GM19328 (cell line): ENCODE data around the gene UNC13B.
"Not testable (repeated sequence)": the region's sequence is repeated elsewhere in the genome, so short reads cannot be mapped to it uniquely, and the experiment has no call there.

ENCODE experiments used
- ATAC-seq: cut with Tn5 transposase; IDR thresholded peaks from one replicate; pipeline ENCODE4 v1.9.1; 2021; ENCODE audit warnings: mild to moderate bottlenecking, moderate library complexity; ENCODE audit not compliant: unreplicated experiment

UNC13B gene

DNA sequence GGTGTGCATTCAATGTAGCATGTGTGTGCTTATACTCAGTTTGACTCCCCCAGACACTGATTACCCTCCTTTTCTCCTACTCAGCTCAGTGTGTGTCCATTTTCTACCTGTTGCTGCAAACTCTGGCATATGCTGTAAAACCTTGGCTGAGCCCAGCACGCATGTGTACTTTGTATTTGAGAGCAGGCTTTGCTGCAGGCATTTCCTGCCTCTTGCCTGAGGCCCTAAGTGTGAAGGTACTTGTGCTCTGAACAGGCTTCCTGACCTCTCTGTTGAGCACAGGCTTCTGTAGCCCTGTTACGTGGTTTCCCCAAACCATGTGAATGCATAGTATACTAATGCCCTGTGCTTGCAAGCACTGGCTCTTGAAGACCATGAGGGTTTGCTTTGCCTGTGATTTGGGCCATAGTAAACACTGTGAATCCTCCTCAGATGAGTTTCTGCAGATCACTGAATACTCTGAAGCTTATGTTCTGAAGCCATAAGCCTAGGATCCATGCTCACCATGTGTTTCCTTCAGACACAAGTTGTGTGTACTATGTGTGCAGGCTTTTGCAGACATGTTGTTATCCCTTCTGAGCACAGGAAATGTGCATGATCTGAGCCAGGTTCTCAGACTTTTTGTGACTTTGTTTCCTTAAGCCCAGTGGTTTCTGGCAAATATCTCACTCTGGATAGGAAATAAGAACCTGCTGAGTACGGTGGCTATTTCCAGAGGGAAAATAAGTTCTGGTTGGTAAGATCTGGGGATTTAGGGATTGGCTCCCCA, 203.2 kb downstream of the UNC13B start:
- ATAC-seq = no peak

DNA sequence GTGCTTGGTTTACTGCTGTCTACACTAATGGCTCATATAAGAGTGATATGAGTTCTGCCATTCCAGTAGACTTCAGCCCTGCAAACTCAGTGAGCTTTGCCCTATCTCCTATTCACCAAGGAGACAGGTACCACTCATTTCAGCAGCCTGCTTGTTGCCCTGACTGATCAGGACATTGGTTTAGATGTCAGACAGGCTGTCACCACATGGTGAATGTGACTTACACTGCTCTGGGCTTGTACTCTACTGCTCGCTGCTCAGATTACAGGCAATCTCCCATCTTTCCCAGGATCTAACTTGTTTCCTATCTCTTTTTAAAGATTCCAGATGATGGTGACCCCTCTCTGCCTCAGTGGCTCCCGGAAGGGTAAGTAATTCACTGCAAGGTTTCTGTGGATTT, 204.8 kb downstream of the UNC13B start:
- ATAC-seq = no peak

DNA sequence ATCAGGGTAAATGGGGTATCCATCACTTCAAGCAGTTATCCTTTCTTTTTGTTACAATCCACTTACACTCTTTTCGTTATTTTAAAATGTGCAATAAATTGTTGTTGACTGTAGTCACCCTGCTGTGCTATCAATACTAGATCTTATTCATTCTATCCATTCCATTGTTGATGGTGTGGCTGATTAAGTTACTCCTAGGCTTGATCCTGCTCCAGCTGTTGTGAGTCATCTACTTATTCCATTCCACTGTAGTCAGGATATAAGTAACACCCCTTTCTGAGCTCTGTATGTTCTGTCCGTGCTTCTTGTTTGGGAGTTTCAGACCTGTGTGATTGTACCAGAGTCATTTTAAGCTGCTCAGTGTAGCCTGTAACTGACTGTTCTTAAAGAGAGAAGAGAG, 205.6 kb downstream of the UNC13B start:
- no peak for ATAC-seq

DNA sequence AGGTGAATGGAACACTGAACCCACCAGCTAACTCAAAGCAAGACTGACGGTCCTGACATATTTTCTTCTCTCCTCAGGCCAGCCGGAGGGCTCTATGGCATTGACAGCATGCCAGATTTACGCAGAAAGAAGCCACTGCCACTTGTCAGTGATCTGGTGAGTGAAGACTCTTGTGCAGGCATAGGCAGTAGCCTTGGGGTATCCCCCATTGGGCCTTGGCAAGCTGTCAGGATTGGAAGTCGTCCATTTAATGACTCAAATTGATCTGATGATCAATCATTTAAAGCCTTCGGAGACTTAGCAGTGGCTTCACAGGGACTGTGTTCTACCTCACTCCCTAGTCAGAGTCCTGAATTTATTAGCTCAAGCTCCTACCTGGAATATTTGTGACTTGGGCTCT, 208.4 kb downstream of the UNC13B start:
- ATAC-seq = no peak

DNA sequence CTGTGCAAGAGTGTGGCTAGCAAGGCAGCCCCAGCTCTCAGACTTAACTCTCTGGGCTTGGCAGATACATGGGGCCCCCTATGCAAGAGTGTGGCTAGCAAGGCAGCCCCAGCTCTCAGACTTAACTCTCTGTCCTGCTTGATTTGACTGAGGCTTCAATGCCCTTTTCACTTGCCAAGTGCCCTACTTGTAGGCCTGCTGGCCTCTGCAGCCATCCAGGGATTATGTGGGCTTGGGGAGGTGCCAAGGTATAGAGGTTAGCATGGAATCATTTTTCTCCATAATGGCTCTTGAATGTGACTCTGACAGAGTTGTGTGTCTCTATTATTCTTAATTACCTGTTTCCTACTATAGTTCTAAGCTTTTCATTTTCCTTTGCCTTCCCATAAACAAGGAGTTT, 212.6 kb downstream of the UNC13B start:
- ATAC-seq = no peak

DNA sequence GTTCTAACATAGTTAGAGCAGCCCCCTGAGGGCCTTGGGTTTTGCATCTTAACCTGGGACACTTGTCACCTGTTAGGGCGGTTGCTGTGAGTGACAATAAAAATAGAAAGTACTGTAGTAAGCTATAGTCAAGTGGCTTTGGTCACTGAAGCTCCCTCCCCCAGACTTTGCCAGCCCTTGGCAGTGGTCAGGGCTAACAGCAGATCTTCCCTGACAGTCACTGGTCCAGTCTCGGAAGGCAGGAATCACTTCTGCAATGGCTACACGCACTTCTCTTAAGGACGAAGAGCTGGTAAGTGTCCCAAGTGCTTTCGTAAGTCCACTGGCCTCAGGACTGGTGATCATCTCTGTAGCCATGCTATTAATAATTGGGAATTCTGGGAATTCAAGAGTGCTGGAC, 213.1 kb downstream of the UNC13B start:
- no peak for ATAC-seq

DNA sequence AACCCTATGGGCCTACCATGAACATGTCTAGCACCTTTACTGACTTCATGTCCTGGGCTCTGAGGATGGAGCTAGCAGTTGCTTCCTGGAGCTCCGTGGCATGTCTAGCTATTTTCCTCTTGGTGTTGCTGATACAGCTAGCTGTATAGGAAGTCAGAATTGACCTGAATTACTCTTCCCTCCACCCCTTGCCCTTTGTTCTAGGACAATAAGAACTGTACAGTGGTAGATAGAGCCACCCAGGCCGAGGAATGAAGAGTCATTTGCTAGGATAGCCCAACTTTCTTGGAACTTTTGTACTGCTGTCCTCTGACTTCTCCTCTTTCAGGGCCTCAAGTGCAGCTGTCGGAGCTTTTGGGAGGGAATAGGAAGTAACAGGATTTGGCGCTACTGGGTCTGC, 218.2 kb downstream of the UNC13B start:
- no peak for ATAC-seq

DNA sequence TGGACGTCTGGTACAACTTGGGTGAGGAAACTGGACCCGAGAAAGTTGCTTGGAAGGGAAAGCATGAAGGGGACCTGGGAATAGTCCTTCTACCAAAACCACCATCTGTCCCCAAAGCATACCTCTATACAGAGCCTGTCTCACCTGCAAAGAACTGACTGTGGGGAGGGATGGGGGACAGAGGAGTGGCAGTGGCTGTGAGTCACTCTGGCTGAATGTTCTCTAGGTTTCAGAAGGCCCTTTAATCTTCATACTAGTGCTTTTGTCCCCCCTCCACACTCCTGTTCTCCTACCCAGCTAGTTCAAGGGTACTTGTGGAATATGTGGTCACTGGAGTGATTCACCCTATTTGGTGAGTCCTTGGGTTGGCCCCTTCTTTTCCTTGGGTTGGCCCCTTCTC, 218.8 kb downstream of the UNC13B start:
- no peak for ATAC-seq

DNA sequence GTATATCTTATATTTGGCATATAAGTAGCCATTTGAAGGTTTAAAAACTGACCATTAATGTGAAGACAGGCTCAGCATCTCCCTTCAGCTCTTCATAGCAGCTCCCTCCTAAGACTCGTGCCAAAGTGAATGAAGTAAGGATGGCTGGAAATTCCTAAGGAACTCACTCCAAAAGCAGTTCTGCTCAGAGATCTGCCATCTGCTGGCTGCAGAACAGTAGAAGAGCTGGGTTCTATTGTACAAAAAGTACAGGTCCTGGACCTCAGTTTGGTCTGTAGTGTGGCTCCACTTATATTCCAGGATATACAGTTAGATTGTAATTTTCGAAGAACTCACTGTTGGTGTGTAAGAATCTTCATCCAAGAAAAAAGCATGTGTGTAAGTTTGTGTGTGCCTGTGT, 223.2 kb downstream of the UNC13B start:
- ATAC-seq = no peak

DNA sequence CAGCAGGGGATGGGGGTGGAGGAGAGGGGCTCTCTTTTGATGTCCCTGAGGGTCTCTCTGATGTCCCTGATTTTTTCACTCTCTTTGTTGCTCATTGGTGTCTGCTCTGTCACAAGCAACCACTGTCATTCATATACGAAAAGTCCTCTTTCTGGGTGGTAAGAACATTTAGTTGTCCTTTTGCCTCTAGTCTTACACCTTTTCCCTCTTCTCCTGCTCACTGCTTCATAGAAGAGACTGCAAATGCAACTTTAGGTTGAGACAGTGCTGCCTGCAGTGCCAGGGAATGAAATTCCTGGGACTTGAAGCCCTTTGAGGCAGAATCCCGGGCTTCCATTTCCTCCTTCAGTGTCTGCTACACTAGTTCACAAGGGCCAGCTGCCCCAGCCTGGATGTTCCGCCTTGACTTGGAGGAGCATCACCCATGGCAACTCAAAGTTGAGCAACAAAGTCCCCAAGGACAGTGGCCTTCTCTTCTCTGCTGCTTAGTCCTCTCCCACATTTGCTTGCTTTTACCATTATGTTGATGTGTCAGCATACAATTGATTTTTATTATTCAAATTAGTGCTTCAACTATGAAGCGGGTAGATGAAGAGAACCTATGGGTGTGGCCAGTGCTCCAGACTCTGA, 233.4 kb downstream of the UNC13B start:
- ATAC-seq = no peak

DNA sequence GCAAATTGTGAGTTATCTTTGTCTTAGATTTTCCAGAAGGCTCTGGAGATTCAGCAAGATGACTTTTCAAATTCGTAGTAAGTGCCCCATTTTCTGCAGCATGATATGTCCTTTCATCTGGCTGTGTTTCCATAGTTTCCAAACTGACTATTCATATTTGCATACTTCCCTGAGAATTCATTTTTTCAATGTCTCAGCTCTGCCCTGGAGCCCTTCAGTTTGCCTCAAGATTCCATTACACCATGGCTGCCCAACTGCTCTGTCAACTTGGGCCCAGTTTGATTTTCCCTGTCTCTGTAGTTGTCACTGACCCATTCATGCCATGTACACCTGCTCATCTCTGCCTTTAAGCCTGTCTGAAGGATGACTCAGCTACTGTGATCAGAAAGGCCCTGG, 233.9 kb downstream of the UNC13B start:
- no peak for ATAC-seq

DNA sequence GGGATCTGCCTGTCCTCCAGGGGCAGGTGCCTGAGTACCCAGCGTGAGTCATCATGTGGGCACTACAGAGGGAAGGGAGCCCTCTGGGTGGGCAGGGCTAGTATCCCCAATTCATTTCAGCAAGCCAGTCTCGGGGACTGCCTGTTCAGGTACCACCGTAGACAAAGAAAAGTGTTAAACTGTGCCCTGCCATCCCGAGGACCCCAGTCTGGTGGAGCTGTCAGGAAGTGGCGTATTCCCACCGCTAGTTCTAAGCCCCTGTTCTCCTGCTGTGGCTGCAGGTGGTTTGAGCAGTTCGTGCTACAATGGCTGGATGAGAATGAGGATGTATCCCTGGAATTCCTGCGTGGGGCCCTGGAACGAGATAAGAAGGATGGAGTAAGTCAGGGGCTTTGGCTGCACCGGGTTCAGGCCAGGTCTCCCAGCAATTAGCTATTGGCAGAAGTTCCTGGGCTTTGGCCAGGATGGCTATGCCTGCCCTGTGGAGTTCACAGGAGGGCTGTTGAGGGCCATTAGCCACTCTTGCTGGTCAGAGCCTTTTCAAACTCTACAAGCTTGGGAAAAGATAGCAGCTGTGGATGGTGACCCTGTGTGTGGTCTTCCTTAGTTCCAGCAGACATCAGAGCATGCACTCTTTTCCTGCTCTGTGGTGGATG, 234.9 kb downstream of the UNC13B start:
- ATAC-seq = no peak

DNA sequence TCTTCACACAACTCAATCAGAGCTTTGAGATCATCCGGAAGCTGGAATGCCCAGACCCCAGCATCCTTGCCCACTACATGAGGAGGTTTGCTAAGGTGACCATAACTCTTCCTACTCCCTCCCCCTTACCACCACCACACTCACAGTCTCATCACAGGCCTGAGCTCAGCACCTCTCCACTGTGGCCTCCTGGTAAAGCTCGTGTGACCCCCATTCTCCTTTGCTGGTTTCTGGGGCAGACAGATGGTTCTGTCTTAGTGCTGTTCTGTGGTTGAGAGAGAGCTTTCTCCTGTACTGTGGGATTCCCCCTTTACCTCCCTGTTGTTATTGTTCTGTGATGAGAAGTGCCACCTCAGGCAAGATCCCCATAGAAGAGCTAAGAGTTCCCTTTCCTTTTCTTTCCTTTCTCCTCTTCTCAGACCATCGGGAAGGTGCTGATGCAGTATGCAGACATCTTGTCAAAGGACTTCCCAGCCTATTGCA, 235.4 kb downstream of the UNC13B start:
- no peak for ATAC-seq

DNA sequence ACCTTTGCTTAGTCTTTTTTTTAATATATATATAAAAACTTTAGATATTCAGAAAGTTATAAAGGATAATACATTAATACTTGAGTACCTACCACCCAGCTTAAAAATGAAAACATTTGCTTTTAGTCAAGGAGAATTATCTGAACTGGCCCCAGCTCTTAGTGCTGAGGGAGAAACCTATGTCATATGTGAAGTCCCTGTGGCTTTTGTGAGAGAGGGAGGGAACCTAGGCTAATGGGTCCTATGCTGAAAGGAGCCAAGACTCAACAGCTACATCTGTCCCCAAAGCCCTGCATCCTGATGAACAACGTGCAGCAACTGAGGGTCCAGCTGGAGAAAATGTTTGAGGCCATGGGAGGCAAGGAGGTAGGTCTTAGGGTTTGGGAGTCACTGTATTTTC, 236.1 kb downstream of the UNC13B start:
- no peak for ATAC-seq

DNA sequence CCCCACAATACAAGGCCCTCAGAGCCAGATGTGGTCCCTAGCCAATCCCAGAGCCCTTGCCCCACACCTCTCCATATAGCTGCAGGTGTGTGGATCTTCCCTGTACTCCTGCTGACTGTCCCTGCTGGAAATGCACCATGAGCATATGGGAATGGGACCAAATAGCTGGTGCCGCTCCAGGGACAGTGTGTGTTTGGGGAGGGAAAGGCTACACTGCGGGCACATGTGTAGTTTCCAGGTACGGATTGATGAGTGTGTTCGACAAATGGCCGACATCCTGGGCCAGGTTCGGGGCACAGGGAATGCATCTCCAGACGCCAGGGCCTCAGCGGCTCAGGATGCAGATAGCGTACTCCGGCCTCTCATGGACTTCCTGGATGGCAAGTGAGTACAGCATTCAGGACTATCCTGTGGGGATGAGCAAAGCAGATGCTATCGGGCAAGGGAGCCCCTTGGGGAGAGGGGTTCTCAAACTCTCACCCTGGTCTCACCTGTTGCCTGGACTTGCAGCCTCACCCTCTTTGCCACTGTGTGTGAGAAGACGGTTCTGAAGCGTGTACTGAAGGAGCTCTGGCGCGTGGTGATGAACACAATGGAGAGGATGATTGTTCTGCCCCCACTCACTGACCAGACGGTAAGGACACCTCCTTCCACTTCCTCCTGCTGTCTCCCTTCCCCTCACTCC, 237.0 kb downstream of the UNC13B start:
- no peak for ATAC-seq

DNA sequence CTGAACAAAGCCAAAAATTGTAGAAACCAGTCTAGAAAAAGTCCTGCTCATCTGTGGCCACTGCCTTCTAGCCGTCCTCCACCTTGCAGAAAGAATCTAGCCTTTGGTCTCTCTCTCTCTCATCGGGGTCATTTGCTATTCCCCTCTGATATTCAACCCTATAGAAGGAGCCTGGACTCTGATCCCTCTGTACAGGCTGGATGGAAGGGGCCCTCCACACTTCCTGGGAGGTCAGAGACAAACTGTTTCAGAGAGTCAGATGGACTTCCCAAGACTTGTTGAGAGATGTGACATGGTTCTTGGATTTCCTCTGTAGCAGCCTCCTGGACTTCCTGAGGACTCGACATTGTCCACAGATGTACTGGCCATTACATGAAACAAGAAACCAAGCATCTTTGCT, 243.1 kb downstream of the UNC13B start:
- ATAC-seq = no peak

DNA sequence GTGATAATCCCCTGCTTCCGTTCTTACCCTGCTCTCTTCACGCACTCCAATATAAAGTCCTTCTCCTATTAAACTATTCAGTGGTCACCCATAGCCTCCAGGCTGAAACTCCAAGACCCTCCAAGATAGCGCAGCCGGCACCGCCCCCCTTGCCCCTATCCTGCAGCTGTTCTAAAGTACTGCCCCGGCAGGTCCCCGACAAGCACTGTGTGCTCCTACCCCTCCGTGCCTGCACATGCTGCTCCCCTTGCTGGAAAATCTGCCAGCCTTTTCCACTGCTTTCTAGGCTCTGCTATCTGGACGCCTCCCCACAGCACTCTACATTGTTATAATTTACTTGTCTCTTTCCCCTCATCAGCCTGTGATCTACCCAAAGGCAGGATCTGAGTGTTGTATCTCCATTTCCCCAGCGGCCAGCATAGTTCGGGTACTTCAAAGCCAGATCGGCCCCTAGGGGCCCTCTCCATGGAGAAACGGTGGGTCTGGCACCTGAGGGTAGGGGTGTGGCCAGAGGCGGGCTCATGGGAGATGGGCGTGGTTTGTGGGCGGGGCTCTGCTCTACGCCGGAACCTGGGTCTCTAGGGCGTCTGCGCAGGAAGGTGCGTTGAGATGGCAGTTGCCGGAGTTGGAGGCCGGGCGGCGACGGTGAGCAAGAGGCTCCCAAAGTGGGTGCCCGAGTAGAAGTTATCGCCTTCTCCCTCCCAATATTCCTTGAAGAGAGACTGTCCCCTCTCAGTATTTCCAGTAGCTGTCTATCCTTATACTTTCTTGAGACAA, 244.6 kb downstream of the UNC13B start:
- no peak for ATAC-seq

DNA sequence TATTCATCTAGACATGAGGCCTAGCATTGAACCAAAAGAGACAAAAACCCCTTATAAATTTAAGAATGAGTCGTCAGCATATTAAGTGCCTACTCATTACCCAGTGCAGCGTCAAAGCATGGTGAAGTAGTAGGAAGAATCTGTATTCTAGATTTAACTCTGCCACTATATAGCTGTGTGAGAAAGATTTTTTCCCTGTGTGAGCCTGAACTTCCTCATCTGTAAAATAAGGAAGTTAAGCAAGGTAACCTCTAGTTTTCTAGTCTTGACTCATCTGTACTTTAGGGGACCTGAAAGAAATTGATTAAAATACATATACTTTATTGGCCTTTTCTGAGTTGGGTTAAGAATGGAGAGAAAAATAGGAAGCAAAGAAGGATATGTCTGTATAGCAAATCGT, 246.0 kb downstream of the UNC13B start:
- ATAC-seq = no peak

DNA sequence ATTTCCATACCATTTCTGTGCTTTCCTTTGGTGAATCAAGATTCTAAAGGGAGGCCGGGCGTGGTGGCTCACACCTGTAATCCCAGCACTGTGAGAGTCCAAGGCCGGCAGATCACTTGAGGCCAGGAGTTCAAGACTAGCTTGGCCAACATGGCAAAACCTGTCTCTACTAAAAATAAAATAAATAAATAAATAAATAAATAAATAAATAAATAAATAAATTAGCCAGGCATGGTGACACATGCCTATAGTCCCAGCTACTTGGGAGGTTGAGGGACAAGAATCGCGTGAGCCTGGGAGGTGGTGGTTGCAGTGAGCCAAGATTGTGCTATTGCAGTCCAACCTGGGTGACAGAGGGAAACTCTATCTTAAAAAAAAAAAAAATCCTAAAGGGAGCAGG, 247.6 kb downstream of the UNC13B start:
- ATAC-seq = not testable (repeated sequence)

DNA sequence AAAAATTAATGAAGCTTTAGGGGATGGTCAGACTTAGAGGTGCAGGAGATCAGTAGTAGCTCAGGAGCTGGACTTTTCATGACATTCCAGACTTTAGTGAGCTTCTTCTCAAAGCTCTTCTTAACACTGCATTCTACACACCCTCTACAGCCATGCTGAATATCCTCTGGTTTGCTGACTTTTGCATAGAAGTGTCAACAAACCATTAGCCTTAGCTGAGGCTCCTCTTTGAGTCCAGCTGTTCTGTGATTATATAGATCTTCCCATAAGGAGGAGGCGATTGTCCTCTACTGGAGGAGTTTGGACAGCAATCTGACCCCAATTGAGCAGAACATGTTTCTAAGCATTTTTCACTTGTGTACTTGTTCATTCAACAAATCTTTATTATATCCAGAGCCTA, 253.1 kb downstream of the UNC13B start:
- no peak for ATAC-seq
